Peyer's patch (tissue), 4 donors: ENCODE data around the gene RNGTT.

Source experiments
- POLR2A ChIP-seq, 2 donors: fragments of 450-650 bp; IDR thresholded peaks; one replicate each; pipeline ENCODE4 v1.5.1; 2017; ENCODE audit warnings: antibody characterized with exemption in 2 of 2, mild to moderate bottlenecking in 2 of 2, moderate library complexity in 2 of 2
- TF ChIP-seq, protein P1 (sequence below), 6 experiments: fragments of 450-650 bp in 4 of 6; fragments of 200-600 bp in 2 of 6; sonication (generic) in 1 of 6; IDR thresholded peaks; one replicate each; pipeline ENCODE4 v1.5.1; 2017 to 2019; ENCODE audit warnings: antibody characterized with exemption in 6 of 6, mild to moderate bottlenecking in 3 of 6, moderate library complexity in 1 of 6

DNA sequence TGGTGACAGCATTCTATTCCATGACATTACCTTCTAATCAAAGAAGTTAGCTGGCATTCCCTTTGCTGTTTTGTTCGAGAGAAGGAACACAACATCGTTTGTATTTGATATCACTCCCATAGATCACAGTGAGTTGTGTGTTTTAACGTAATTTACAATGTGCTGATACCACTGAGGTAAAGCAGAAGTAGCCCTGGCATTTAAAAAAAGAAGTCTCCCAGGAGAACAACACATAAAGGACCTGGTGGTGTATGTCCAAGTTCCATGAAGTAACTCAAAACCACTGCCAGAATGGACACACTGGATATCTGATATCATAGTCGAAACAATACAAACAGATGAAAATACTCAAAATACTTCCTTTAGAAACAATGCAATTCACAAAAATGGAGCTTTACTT is 351.7 kb downstream of the RNGTT start:
- no peak for TF ChIP-seq POLR2A (IDR thresholded peaks at IDR 0.05)
- TF ChIP-seq, protein P1, sequence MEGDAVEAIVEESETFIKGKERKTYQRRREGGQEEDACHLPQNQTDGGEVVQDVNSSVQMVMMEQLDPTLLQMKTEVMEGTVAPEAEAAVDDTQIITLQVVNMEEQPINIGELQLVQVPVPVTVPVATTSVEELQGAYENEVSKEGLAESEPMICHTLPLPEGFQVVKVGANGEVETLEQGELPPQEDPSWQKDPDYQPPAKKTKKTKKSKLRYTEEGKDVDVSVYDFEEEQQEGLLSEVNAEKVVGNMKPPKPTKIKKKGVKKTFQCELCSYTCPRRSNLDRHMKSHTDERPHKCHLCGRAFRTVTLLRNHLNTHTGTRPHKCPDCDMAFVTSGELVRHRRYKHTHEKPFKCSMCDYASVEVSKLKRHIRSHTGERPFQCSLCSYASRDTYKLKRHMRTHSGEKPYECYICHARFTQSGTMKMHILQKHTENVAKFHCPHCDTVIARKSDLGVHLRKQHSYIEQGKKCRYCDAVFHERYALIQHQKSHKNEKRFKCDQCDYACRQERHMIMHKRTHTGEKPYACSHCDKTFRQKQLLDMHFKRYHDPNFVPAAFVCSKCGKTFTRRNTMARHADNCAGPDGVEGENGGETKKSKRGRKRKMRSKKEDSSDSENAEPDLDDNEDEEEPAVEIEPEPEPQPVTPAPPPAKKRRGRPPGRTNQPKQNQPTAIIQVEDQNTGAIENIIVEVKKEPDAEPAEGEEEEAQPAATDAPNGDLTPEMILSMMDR (IDR thresholded peaks at IDR 0.05), result no peak
